Activated CD8-positive, alpha-beta memory T cell treated with anti-CD3 and anti-CD28 coated beads for 4 hours (primary cell): ENCODE data around the gene AMIGO3.
"Not testable (repeated sequence)": the region's sequence is repeated elsewhere in the genome, so short reads cannot be mapped to it uniquely, and the experiment has no call there.

Experiments
- DNase-seq, 2 donors: peaks; one replicate each; pipeline ENCODE4 v3.0.0-alpha.2; 2020; ENCODE audit warnings: low read depth in 2 of 2

The AMIGO3 gene

GRCh38 chr3:49688338-49689045, 31.0 kb downstream of the AMIGO3 start:
- not testable (repeated sequence) for DNase-seq

GRCh38 chr3:49687424-49687795, 32.1 kb downstream of the AMIGO3 start:
- not testable (repeated sequence) for DNase-seq

GRCh38 chr3:49686769-49687423, 32.6 kb downstream of the AMIGO3 start:
- not testable (repeated sequence) for DNase-seq

- not testable (repeated sequence) for DNase-seq
Measured at GRCh38 chr3:49686346-49686745, 33.1 kb downstream of the AMIGO3 start.

GRCh38 chr3:49685846-49686245, 33.6 kb downstream of the AMIGO3 start:
- not testable (repeated sequence) for DNase-seq

GRCh38 chr3:49685103-49685502, 34.4 kb downstream of the AMIGO3 start:
- DNase-seq, result not testable (repeated sequence)

GRCh38 chr3:49684453-49684852, 35.0 kb downstream of the AMIGO3 start:
- not testable (repeated sequence) for DNase-seq

- no peak for DNase-seq
Measured at GRCh38 chr3:49683162-49683561, 36.3 kb downstream of the AMIGO3 start.

- DNase-seq, result no peak
Measured at GRCh38 chr3:49681543-49681942, 37.9 kb downstream of the AMIGO3 start.

- DNase-seq, result no peak
Measured at GRCh38 chr3:49681232-49681522, 38.3 kb downstream of the AMIGO3 start.

- no peak for DNase-seq
Measured at GRCh38 chr3:49680493-49681231, 38.8 kb downstream of the AMIGO3 start.

- no peak for DNase-seq
Measured at GRCh38 chr3:49675912-49676311, 43.6 kb downstream of the AMIGO3 start.

- no peak for DNase-seq
Measured at GRCh38 chr3:49674497-49674983, 44.9 kb downstream of the AMIGO3 start.

GRCh38 chr3:49673715-49674496, 45.6 kb downstream of the AMIGO3 start, which contains the start of gene APEH:
APEH (plus strand) TSS chr3:49674351; CDS start chr3:49674402, 51 bp downstream.
- DNase-seq, result peak; percentile 94 to 96

GRCh38 chr3:49673121-49673714, 46.3 kb downstream of the AMIGO3 start:
- no peak for DNase-seq

- DNase-seq, result peak; percentile 37 to 47
Measured at GRCh38 chr3:49671291-49672288, 47.9 kb downstream of the AMIGO3 start.

GRCh38 chr3:49670940-49671290, 48.6 kb downstream of the AMIGO3 start:
- no peak for DNase-seq

GRCh38 chr3:49669352-49669751, 50.1 kb downstream of the AMIGO3 start:
- no peak for DNase-seq

GRCh38 chr3:49668861-49669260, 50.6 kb downstream of the AMIGO3 start:
- DNase-seq, result no peak

GRCh38 chr3:49668414-49668797, 51.1 kb downstream of the AMIGO3 start:
- DNase-seq, result no peak
